ENCODE results near the gene DCAF5. TPM values are rescaled to one million over a fixed set of nuclear protein-coding genes. Genes with fewer than 3 reads are reported as not detected.

The DCAF5 gene
- total RNA-seq, 1 donor from 2014 or later = 63.3 TPM

GRCh38 chr14:69149461-69150244 lies 3.3 kb downstream of the DCAF5 start:
- no peak for DNase-seq (ENCODE audit: low spot score)

DNA sequence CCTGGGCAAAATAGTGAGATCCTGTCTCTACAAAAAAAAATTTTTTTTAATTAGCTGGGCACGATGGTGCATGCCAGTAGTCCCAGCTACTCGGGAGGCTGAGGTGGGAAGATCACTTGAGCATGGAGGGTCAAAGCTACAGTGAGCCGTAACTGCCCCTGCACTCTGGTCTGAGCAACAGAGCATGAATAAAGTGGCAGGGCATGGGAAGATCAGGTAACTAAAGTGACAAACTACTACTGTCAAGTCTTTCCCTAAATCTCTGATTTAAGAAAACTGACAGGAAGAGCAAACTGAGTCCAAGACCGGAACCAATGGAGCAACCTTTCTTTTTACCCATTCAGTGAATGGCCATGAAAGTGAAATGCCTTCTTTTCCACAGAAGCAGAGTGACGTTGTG lies 10.8 kb downstream of the DCAF5 start:
- no peak for DNase-seq (ENCODE audit: low spot score)

GRCh38 chr14:69141550-69141949 lies 11.4 kb downstream of the DCAF5 start:
- DNase-seq (ENCODE audit: low spot score) = no peak

GRCh38 chr14:69139743-69140142 lies 13.2 kb downstream of the DCAF5 start:
- no peak for DNase-seq (ENCODE audit: low spot score)

- DNase-seq (ENCODE audit: low spot score) = no peak
Observed at GRCh38 chr14:69137843-69138535, 14.9 kb downstream of the DCAF5 start.

DNA sequence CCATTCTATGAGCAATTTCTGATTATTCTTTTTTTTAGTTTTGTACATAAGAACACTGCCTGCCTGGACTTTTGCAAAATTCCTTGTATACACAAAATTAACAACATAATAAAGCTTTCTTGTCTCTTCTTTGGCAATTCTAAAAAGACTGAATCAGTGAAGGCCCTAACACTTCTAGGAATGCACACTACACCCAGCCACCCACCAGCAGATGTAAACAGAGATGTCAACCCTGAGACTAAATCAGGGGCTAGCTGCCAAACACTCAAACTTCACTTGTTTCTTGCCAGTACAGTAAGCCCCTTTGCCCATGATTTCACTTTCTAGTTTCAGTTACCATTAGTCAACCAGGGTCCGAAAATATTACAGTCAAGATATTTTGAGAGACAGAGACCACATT lies 15.5 kb downstream of the DCAF5 start:
- no peak for DNase-seq (ENCODE audit: low spot score)

- no peak for DNase-seq (ENCODE audit: low spot score)
Observed at GRCh38 chr14:69135133-69135532, 17.8 kb downstream of the DCAF5 start.

- no peak for DNase-seq (ENCODE audit: low spot score)
Observed at GRCh38 chr14:69133206-69134125, 19.5 kb downstream of the DCAF5 start.

- no peak for DNase-seq (ENCODE audit: low spot score)
Observed at GRCh38 chr14:69132513-69133181, 20.3 kb downstream of the DCAF5 start.

DNA sequence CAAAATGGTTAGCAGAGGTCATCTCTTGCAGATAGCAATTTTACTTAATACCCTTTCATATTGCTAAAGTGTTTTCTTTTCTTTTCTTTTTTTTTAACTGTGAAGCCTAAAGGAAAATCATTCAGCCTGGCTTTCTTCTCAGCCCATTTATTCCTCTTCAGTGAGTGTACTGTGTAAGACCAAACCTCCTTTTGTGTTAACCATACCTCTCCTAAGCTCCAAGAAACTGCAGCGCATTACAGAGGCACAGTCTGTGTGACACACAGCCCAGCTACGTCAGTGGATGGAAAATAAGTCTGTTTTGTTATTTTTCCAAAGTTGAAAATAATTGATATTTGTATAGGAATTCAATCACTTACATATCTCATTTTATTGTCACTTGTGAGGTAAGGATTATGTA lies 21.7 kb downstream of the DCAF5 start:
- DNase-seq (ENCODE audit: low spot score) = no peak

- DNase-seq (ENCODE audit: low spot score) = no peak
Observed at GRCh38 chr14:69129264-69129880, 23.5 kb downstream of the DCAF5 start.

DNA sequence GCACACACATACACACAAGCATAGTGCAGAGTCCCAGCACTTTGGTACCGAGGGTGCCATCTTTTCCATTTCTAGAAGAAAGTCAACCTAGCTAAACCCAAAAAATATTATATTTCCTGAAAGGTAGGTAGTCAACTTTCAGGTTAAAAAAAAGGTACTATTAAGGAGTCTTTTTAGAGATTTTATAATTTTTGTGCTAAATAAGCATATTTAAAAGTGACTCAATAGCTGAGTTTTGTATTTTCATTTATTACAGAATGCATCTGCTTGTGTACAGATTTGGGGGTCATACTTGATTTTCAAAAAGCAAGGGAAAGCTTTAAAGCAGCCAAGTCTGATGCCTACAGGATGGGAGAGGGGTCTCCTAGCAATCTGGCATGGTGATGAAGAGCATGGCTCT lies 34.6 kb downstream of the DCAF5 start:
- no peak for DNase-seq (ENCODE audit: low spot score)

GRCh38 chr14:69117020-69117767 lies 35.7 kb downstream of the DCAF5 start:
- DNase-seq (ENCODE audit: low spot score) = no peak

DNA sequence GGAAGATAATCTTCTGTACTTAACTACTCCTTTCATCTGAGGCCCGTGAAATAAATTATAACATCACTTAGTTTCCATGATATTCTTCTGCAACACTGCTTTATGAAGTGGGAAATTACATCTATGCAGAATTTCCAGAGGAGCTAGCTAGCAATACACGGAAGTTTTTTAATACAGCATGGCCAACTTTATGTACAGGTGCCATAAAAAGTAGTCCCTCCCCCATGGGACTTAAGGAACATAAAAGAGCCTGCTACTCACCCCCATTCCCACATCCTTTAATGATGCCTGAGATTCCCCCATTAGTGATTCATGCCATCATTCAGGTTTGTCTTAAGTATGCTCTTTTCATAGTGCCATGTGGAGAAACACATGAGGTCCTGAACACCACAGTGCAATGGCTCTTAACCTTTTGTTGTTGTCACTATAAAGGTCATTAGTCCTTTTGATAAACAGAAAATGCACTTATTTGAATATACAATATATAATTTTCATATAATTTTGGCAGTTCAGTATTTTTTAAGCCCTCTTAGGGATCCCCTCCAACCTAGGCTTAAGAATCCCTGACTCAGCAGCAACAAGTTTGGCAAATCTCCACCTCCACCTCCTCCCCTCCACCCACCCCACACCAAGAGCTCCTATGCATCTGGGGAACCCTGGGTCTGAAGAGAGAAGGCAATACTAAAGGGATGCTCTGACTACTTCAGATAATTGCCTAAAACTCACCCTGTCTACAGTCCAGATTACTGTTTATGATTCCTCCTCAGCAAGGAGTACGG lies 37.3 kb downstream of the DCAF5 start:
- DNase-seq (ENCODE audit: low spot score) = no peak

DNA sequence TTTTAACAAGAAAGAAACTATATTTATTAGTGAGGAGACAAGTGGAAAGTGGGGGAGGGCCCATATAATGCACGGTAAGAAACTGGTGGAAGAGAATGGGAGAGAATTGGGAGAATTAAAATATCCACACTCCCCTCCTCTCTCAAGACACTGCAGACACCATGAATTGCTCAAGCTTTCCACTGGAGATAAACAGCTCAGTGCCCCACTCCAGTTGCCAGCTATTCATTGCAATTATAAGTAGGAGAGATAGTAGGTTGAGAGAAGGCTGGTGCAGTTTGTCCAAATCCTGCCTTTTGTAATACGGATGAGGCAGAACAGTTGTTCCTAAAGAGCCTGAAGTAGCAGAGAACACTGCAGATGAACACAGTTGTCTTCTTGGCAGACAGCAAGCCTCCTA lies 38.2 kb downstream of the DCAF5 start:
- no peak for DNase-seq (ENCODE audit: low spot score)

GRCh38 chr14:69108358-69108757 lies 44.6 kb downstream of the DCAF5 start:
- no peak for DNase-seq (ENCODE audit: low spot score)

DNA sequence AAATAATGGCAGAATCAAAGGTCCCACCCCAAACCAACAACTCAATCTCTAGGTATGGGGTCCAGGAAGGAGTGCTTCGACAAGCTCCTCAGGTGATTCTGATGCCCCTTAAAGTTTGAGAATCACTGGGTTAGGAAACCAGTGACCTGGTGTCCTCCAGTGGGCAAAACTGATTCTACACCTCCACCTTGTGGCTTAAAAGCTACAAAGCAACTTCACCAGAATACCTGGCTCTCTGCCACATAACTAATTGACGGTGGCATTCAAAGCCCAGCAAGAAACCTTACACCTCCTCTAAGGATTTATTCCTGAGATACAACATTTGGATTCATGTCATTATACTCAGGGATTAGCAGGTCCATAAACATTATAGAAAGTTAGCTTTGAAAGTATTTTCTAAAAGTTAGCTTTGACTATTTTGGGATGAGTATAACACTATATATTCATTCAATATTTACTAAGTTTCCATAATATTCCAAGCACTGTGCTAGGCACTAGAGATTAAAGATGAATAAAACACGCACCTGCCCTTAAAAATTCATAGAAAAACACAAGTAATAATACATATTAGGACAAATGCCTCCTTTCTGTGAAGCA lies 45.4 kb downstream of the DCAF5 start:
- DNase-seq (ENCODE audit: low spot score) = no peak

GRCh38 chr14:69106451-69106850 lies 46.5 kb downstream of the DCAF5 start:
- DNase-seq (ENCODE audit: low spot score) = no peak

DNA sequence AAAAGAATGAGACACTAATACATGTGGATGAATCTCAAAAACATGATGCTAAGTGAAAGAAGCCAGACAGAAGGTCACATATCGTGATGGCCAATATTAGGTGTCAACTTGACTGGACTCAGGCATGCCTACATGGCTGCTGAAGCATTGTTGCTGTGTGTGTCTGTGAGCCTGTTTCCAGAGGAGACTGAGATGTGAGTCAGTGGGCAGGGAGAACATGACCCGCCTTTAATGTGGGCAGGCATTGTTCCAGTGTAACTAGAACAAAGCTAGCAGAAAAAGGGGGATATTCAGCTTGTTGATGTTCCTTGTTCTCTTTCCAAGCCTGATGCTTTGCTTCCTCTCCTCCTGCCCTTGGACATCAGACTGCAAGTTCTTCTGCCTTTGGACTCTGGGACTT lies 47.6 kb downstream of the DCAF5 start:
- no peak for DNase-seq (ENCODE audit: low spot score)
